ENCODE results near the gene CHID1. TPM values are rescaled to one million over a fixed set of nuclear protein-coding genes. Genes with fewer than 3 reads are reported as not detected.

Gene CHID1
- total and polyA plus RNA-seq, 2 experiments from 2014 or later: 72.3 to 202 TPM

DNA sequence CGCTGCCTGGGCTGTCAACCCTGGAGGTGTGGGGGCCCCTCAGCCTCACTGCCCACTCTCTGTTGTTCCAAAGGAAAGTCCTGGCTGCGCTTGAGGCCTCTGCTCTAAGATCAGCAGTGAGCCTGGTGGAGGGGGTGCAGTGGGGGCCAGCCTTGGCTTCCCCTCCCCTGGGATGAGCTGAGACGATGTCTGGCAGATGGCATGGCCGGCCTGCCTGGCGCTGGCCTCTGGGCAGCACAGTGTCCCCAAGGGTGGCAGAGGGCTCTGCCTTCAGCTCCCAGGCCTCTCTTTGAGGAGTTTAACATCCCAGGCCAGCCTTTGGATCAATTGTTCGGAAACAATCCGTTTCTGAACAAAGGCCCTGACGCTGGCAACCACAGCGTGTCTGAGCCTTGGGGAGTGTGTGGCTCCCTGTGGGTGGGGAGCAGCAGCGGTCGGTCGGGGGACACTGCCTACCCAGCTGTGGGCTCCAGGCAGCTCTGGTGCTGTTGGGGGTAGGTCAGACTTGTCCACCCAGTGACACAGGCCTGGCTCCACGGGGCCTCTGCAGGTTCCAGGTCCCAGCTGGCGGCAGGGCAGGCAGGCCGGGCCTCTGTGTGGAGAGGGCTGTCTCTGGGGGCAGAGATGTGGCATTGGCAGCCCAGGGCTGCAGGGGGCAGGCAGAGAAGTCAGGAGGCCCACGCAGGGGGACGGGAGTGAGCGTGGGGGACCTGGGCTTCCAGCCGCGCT lies 55.8 kb downstream of the CHID1 start:
- no peaks in the 10 kb centered on the region for H3F3A ChIP-seq (ENCODE audit: insufficient read depth)
- H3K9me3 ChIP-seq (ENCODE audit: low read depth): no peaks in the 10 kb centered on the region
- H3K9me2 ChIP-seq (ENCODE audit: insufficient read depth): no peaks in the 10 kb centered on the region
- no peaks in the 10 kb centered on the region for H3K27me3 ChIP-seq (replicated peaks; ENCODE audit: insufficient read depth)
- no peak overlapping the region for H3K27ac ChIP-seq
- H3K79me2 ChIP-seq (ENCODE audit: insufficient read depth): peaks cover 13% of the 10 kb centered on the region; the same call in 1 of the 2 replicates
- no peak overlapping the region for H3K4me3 ChIP-seq
- no peaks in the 10 kb centered on the region for H3K36me3 ChIP-seq (ENCODE audit: low read depth)
- TF ChIP-seq EZH2 (IDR thresholded peaks at IDR 0.05; ENCODE audit: insufficient read depth, poor library complexity, severe bottlenecking) (no peak), EZH2phosphoT487 (IDR thresholded peaks at IDR 0.05; ENCODE audit: insufficient read depth, low read depth) (no peak)
- DNase-seq: no peak
- no peak overlapping the region for H3K9ac ChIP-seq
- no peak overlapping the region for H2AFZ ChIP-seq
- in situ Hi-C loops (cut with MboI): no loop called here
- no peaks in the 10 kb centered on the region for H4K20me1 ChIP-seq (ENCODE audit: insufficient read depth)
- H3K4me1 ChIP-seq (ENCODE audit: insufficient read depth): 0 out of 2 replicates have a peak, but pooled peaks cover 4% of the 10 kb centered on the region
- WGBS, 2 experiments (ENCODE audit: low coverage in 1 of 2, low lambda C conversion rate in 2 of 2, missing lambda C conversion rate in 2 of 2): 83 to 86% methylated on average over 18 of the region's 20 CpGs
- no peak overlapping the region for H3K4me2 ChIP-seq (ENCODE audit: unreplicated experiment)

GRCh38 chr11:853682-854448 lies 56.7 kb downstream of the CHID1 start:
- TF ChIP-seq EZH2phosphoT487 (IDR thresholded peaks at IDR 0.05; ENCODE audit: insufficient read depth, low read depth): no peak
- no peak overlapping the region for H3K4me2 ChIP-seq (ENCODE audit: unreplicated experiment)
- H3K9ac ChIP-seq: no peak overlapping the region
- H3K36me3 ChIP-seq (ENCODE audit: low read depth): no peaks in the 10 kb centered on the region
- no peak for DNase-seq
- no peaks in the 10 kb centered on the region for H3K9me3 ChIP-seq (ENCODE audit: low read depth)
- H3K4me1 ChIP-seq (ENCODE audit: insufficient read depth): no peaks in the 10 kb centered on the region
- no peak overlapping the region for H2AFZ ChIP-seq
- 92 to 97% methylated on average over 25 to 27 of the region's 27 CpGs for WGBS, 2 experiments (ENCODE audit: low coverage in 1 of 2, low lambda C conversion rate in 2 of 2, missing lambda C conversion rate in 2 of 2)
- H4K20me1 ChIP-seq (ENCODE audit: insufficient read depth): no peaks in the 10 kb centered on the region
- no peaks in the 10 kb centered on the region for H3F3A ChIP-seq (ENCODE audit: insufficient read depth)
- in situ Hi-C loops (cut with MboI): no loop called here
- H3K27me3 ChIP-seq (replicated peaks; ENCODE audit: insufficient read depth): no peaks in the 10 kb centered on the region
- no peak overlapping the region for H3K27ac ChIP-seq
- H3K9me2 ChIP-seq (ENCODE audit: insufficient read depth): no peaks in the 10 kb centered on the region
- no peak overlapping the region for H3K4me3 ChIP-seq
- peaks cover 19% of the 10 kb centered on the region; the same call in 1 of the 2 replicates for H3K79me2 ChIP-seq (ENCODE audit: insufficient read depth)

- no peaks in the 10 kb centered on the region for H4K20me1 ChIP-seq (ENCODE audit: insufficient read depth)
- no peaks in the 10 kb centered on the region for H3K36me3 ChIP-seq (ENCODE audit: low read depth)
- no peak overlapping the region for H3K9ac ChIP-seq
- no peaks in the 10 kb centered on the region for H3K9me3 ChIP-seq (ENCODE audit: low read depth)
- H3K27ac ChIP-seq: no peak overlapping the region
- H3K79me2 ChIP-seq (ENCODE audit: insufficient read depth): peaks cover 29% of the 10 kb centered on the region
- H3K27me3 ChIP-seq (replicated peaks; ENCODE audit: insufficient read depth): no peaks in the 10 kb centered on the region
- no peaks in the 10 kb centered on the region for H3K4me1 ChIP-seq (ENCODE audit: insufficient read depth)
- H2AFZ ChIP-seq: no peak overlapping the region
- 58 to 82% methylated on average over 2 to 14 of the region's 15 CpGs for WGBS, 2 experiments (ENCODE audit: low coverage in 1 of 2, low lambda C conversion rate in 2 of 2, missing lambda C conversion rate in 2 of 2)
- H3K4me2 ChIP-seq (ENCODE audit: unreplicated experiment): no peak overlapping the region
- H3K9me2 ChIP-seq (ENCODE audit: insufficient read depth): no peaks in the 10 kb centered on the region
- no peaks in the 10 kb centered on the region for H3F3A ChIP-seq (ENCODE audit: insufficient read depth)
- DNase-seq: no peak
- in situ Hi-C loops (cut with MboI): no loop called here
- TF ChIP-seq EZH2phosphoT487 (IDR thresholded peaks at IDR 0.05; ENCODE audit: insufficient read depth, low read depth) (no peak), EZH2 (IDR thresholded peaks at IDR 0.05; ENCODE audit: insufficient read depth, poor library complexity, severe bottlenecking) (no peak)
- no peak overlapping the region for H3K4me3 ChIP-seq
Measured at GRCh38 chr11:852762-853161, 57.8 kb downstream of the CHID1 start.

- H3K27me3 ChIP-seq (replicated peaks; ENCODE audit: insufficient read depth): no peaks in the 10 kb centered on the region
- H3K9ac ChIP-seq: no peak overlapping the region
- 93 to 95% methylated on average over 24 to 28 of the region's 28 CpGs for WGBS, 2 experiments (ENCODE audit: low coverage in 1 of 2, low lambda C conversion rate in 2 of 2, missing lambda C conversion rate in 2 of 2)
- H3K4me3 ChIP-seq: no peak overlapping the region
- H3K9me2 ChIP-seq (ENCODE audit: insufficient read depth): no peaks in the 10 kb centered on the region
- peaks cover 38% of the 10 kb centered on the region for H3K79me2 ChIP-seq (ENCODE audit: insufficient read depth)
- no peak overlapping the region for H3K27ac ChIP-seq
- no peaks in the 10 kb centered on the region for H3K36me3 ChIP-seq (ENCODE audit: low read depth)
- H3K4me1 ChIP-seq (ENCODE audit: insufficient read depth): peaks cover 6% of the 10 kb centered on the region
- no peak overlapping the region for H3K4me2 ChIP-seq (ENCODE audit: unreplicated experiment)
- H3F3A ChIP-seq (ENCODE audit: insufficient read depth): no peaks in the 10 kb centered on the region
- no peak overlapping the region for H2AFZ ChIP-seq
- in situ Hi-C loops (cut with MboI): no loop called here
- no peaks in the 10 kb centered on the region for H4K20me1 ChIP-seq (ENCODE audit: insufficient read depth)
- H3K9me3 ChIP-seq (ENCODE audit: low read depth): no peaks in the 10 kb centered on the region
- TF ChIP-seq EZH2phosphoT487 (IDR thresholded peaks at IDR 0.05; ENCODE audit: insufficient read depth, low read depth): no peak
- TF ChIP-seq EZH2 (IDR thresholded peaks at IDR 0.05; ENCODE audit: insufficient read depth, poor library complexity, severe bottlenecking): no peak
- peak; percentile 27 for DNase-seq
Measured at GRCh38 chr11:850775-851763, 59.5 kb downstream of the CHID1 start.
